OCI-M1 (cell line): Measurements from ENCODE around the gene RALGAPB.
"Not testable (repeated sequence)": the region's sequence is repeated elsewhere in the genome, so short reads cannot be mapped to it uniquely, and the experiment has no call there.

Experiments used
- DNase-seq: peaks from one replicate; lab custom pipeline; 2025; lab: John Stamatoyannopoulos, UW

The RALGAPB gene

DNA sequence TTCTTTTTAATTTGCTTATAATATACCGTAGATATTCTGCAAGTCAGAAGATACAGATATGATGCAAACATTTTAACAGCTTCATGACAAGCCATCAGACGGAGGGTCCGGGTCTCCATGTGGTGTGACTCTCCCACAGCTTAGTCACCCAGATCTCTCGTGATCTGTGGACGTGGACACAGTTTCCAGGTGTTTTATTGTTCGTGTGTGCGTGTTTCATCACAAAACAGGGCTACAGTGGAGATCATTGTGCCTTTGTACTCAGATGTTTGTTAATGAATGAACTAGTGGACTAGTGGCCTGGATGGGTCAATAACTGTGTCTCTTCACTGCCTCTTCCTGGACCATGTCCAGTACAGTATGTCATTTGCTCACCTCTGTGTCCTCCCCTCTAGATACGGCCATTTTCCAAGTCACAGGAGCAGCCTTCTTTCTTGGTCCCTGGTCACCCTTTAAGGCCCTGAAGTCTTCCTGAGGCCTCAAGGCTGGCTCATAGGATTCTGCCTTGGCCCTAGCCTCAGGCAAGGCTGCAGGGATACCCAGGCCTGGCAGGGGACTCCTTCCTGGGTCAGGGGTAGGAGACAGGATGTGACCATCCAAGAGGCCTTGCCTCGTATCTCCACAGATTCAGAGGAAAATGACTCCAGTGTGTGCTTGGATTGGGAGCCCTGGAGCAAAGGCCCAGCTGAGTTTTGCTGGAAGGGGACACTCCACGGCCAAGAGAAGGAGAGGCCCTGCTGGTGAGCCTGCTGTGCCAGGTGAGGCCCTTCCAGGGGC lies 112.9 kb downstream of the RALGAPB start:
- no peak for DNase-seq

- DNase-seq, result no peak
Measured at GRCh38 chr20:38586181-38586525, 113.5 kb downstream of the RALGAPB start.

DNA sequence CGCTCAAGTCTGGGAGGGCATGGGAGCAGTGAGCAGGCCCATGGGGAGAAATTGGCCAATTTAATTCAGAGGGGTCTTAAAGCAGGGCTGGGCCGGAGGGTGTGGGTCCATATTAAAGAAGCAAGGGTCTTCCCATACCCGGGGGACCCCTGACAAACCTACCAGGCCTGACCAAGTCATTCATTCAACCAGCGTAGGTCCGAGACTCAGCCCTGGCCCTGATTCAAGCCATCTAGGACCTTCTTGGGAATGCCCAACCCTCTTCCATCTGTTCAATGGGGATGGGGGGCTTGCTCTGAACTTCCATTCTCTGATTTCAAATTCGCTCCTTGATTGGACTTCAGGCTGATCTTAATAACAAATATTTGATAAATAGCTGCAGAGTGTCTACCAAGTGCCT lies 115.7 kb downstream of the RALGAPB start:
- DNase-seq, result no peak

DNA sequence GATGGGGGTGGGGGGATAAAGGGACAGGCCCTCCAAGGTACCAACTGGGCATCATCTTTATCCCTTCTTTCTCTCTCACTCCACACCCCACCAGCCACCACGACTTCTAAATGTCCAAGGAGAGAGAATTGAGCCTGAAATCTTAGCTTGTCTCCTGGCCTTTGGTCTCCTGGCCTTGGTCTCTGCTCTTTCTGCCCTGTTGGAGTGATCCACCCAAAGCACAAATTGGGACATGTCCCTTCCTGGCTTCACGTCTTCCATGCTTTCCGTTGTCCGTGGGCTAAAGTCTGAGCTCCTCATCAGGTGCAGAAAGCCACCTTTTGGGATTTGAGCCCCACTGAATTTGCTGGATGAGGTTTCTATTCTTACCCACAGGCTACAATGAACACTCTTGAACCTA lies 116.7 kb downstream of the RALGAPB start:
- DNase-seq, result no peak

DNA sequence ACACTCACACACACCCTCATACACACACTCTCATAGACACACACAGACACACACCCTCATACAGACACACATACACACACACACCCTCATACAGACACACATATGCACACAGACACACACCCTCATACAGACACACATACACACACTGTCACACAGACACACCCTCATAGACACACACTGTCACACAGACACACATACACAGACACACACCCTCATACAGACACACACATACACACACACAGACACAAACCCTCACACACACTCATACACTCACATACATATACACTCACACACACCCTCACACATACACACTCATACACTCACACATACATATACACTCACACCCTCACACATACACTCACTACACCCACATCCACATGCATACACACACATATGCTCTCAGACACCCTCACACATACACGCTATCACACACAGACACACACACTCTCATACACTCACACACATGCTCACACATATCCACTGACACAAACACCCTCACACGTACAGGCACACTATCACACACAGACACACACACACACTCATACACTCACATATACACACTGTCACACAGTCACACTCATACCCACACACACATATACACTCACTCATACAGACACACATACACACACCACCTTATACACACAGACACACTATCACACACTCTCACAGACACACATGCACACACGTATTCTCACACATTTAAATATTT lies 117.5 kb downstream of the RALGAPB start:
- no peak for DNase-seq

DNA sequence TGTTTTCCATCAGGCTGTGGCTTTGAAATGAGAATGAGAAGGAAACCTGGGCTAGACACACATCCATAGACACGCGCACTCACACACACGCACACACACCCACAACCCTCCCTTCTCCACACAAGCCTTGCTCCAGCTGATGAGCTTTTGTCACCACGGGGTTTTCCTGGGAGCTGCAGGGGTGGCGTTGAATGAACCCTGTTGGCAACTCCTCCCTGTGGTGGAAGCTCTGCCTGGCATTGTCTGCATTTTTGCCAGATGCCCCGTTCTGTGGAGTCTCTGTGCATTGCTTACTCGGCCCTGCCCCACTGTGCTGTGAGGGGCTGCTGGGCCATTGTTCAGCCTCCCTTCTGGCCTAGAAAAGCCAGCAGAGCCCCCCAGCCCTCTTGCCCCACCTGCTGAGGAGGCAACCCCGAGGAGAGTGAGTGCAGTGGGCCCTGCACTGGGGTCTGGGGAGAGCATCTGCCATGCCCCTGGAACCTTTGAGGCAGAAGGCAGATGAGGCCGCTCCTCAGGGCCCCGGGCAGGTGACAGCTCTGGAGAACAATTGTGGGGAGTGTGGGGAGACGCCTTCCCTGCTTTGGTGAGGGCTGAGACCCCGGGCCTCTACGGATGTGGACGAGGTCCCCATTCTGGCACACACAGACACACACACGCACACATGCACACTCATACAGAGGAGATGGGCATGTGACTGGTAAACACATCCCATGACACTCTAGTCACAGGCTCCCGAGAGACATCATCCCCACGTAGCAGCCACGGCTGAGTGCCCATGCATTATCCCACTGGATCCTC lies 118.2 kb downstream of the RALGAPB start:
- no peak for DNase-seq

- DNase-seq, result no peak
Measured at GRCh38 chr20:38591474-38592410, 119.1 kb downstream of the RALGAPB start.

GRCh38 chr20:38592411-38592790 lies 119.8 kb downstream of the RALGAPB start:
- DNase-seq, result not testable (repeated sequence)

DNA sequence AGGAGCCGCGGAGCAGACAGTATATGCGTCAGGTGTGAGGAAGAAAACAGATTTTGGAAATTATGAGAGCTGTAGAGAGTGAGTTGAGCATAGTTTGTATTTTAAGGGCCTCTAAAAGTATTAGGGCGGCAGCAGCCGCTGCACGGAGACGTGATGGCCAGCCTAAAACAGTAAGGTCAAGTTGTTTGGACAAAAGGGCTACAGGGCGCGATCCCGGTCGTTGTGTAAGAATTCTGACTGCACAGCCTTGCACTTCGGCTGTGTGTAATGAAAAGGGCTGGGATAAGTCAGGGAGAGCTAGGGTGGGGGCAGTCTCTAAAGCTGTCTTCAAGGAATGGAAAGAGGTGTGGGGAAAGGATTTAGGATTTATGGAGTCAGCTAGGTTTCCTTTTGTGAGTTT lies 121.6 kb downstream of the RALGAPB start:
- not testable (repeated sequence) for DNase-seq

DNA sequence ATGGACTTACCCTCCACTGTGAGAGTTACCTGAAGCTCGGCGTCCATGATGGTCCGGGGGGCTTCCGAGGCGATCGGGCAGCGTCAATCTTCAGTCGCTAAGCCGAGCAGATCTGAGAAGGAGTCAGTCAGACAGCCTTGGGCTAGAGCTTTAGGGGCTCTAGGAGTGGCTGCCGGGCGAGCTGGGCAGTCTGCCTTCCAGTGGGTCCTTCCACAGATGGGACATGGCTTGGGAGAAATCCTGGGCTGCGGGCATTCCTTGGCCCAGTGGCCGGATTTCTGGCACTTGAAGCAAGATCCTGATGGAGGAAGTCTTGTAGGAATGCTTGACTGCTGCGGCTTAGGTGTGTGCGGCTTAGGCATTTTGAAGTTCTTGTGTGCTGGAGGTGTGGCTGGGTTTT lies 123.2 kb downstream of the RALGAPB start:
- not testable (repeated sequence) for DNase-seq

GRCh38 chr20:38599410-38599882 lies 126.8 kb downstream of the RALGAPB start:
- DNase-seq, result no peak

- no peak for DNase-seq
Measured at GRCh38 chr20:38600057-38600456, 127.4 kb downstream of the RALGAPB start.

DNA sequence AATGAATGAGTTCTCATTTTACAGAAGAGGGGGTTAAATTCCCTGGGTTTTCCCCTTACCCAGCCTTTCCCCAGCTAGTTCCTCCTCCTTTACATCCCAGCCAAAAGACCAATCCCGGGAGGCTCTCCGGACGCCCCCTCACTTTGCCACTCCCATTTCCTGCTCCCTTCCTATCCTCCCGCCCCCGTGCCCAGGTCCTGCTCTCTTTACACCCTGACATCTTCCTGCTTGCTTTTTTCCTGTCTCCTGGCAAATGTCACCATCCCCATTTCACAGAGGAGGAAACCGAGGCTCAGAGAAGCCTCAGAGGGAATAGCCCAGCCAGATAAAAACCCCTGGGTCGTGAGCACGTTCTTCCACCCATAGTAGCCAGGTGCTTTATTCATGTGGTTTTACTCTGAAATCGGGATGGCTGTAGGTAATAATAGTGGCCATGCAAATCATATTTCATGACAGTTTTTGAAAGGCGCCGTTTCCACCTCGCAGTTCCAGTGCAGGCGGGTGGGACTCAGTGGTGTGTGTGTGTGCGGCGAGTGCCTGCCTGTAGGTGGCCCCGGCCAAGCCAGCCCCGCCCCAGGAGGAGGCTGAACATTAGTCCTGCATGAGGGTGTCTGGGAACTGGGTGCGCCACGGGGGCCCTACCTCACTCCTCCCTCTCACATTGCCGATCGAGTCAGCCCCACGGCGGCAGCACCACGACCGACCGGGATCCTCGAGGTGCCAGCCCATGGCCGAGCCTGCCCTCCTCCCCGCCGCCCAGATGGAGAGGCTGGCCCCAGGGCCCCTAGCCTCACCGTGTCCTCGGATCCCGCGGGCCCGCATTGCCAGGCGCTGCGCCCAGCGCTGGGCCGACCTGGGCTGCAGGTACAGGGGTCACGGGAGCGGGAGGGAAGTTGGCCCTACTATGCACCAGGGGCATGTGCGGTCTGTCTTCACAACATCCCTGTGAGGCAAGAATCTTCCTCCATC lies 128.9 kb downstream of the RALGAPB start, which contains the start of gene ARHGAP40:
ARHGAP40 (plus strand) TSS at position 594 of the 969 bp plus-strand sequence.
- no peak for DNase-seq

GRCh38 chr20:38602185-38602581 lies 129.5 kb downstream of the RALGAPB start:
- no peak for DNase-seq

- DNase-seq, result no peak
Measured at GRCh38 chr20:38603286-38603685, 130.6 kb downstream of the RALGAPB start.

DNA sequence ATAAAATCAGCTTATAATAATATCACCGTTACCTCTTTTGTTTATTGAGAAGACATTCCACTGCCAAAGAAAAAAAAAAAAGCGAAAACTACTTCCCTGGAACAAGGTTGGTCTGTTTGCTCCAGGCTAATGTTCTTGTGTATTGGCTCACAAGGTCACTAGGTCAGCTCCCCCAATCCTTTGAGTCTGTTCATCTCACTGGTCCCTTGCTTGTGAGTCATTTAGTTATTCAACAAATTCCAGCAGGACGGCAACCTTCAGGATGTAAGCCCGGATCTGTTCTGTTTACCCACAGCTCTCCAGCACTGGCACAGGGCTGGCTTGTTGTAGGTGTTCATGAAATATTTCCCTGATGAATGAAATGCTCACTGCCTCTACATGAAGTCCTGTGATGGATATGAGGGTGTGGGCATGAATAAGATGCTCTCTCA lies 132.2 kb downstream of the RALGAPB start:
- DNase-seq, result no peak

DNA sequence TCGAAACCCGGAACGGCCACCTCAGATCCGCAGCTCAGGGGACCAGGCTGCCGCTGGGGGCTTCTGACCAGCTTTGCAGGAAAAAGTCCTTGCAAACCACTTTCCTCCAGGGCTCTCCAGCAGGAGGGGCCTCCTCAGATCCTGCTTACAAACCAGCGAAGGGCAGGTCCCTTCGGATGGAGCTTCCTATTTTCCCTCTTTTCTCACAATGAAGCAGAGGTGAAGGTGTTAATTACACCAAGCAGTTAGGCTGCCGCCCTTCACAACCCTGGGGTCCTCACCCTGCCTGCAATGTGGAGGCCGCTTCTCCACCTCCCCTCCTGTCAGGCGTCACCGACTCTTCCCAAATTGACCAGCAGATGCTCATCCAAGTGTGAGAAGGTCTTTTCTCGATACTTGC lies 134.7 kb downstream of the RALGAPB start:
- DNase-seq, result no peak

GRCh38 chr20:38608188-38608587 lies 135.5 kb downstream of the RALGAPB start:
- DNase-seq, result no peak

DNA sequence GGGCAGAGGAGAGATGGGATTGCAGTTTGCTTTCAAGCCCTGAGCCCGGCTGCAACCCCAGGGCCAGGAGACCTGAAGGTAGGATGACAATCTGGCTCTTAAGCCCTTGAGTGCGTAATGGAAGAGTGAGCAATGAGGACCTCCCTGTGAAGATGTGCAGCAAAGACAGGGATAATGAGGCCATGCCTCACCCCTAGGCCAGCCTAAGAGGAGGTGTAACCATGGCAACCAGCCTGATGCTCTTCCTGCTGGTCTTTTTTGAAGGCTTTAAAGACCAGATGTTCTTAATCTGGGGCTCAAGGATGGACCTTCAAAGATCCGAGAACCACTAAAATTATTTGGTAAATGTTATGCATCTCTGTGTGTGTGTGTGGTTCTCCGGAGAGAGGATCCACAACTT lies 137.2 kb downstream of the RALGAPB start:
- no peak for DNase-seq

- no peak for DNase-seq
Measured at GRCh38 chr20:38610521-38610920, 137.9 kb downstream of the RALGAPB start.
